ENCODE data around the gene CEP57L1. TPM values are rescaled to one million over a fixed set of nuclear protein-coding genes. Genes with fewer than 3 reads are reported as not detected.
"Not testable (repeated sequence)": the region's sequence is repeated elsewhere in the genome, so short reads cannot be mapped to it uniquely, and the experiment has no call there.

The CEP57L1 gene
- total RNA-seq, 1 experiment from 2014 or later, result 45.2 TPM

- not testable (repeated sequence) for H3K27me3 ChIP-seq (replicated peaks); H3K27ac ChIP-seq; H3K36me3 ChIP-seq; H3K4me3 ChIP-seq; H3K9me3 ChIP-seq (replicated peaks); DNase-seq (ENCODE audit: low read depth in 1 of 2, low spot score in 2 of 2)
- peaks cover 18% of the 10 kb centered on the region for H3K4me1 ChIP-seq (replicated peaks)
Observed at GRCh38 chr6:109142067-109142466, 46.8 kb downstream of the CEP57L1 start.

GRCh38 chr6:109143191-109143590, 47.9 kb downstream of the CEP57L1 start:
- Histone ChIP-seq H3K4me3 (no peak overlapping the region), H3K9me3 (replicated peaks) (no peaks in the 10 kb centered on the region), H3K4me1 (replicated peaks) (peaks cover 18% of the 10 kb centered on the region), H3K27me3 (replicated peaks) (no peaks in the 10 kb centered on the region), H3K36me3 (peaks cover 10% of the 10 kb centered on the region), H3K27ac (no peak overlapping the region)
- DNase-seq (ENCODE audit: low read depth in 1 of 2, low spot score in 2 of 2), result peak in 1 of 2 experiments; percentile 26

GRCh38 chr6:109148251-109148650, 52.9 kb downstream of the CEP57L1 start:
- not testable (repeated sequence) for H3K4me1 ChIP-seq (replicated peaks); H3K36me3 ChIP-seq; DNase-seq (ENCODE audit: low read depth in 1 of 2, low spot score in 2 of 2); H3K27ac ChIP-seq; H3K27me3 ChIP-seq (replicated peaks); H3K9me3 ChIP-seq (replicated peaks); H3K4me3 ChIP-seq

- H3K4me1 ChIP-seq (replicated peaks); H3K27me3 ChIP-seq (replicated peaks); H3K9me3 ChIP-seq (replicated peaks); H3K4me3 ChIP-seq; H3K27ac ChIP-seq; DNase-seq (ENCODE audit: low read depth in 1 of 2, low spot score in 2 of 2): not testable (repeated sequence)
- peaks cover 11% of the 10 kb centered on the region for H3K36me3 ChIP-seq
Observed at GRCh38 chr6:109148716-109149115, 53.4 kb downstream of the CEP57L1 start.

GRCh38 chr6:109153752-109154151, 58.4 kb downstream of the CEP57L1 start:
- Histone ChIP-seq H3K36me3 (peaks cover 19% of the 10 kb centered on the region), H3K9me3 (replicated peaks) (no peaks in the 10 kb centered on the region), H3K4me1 (replicated peaks) (no peaks in the 10 kb centered on the region), H3K4me3 (no peak overlapping the region), H3K27me3 (replicated peaks) (no peaks in the 10 kb centered on the region), H3K27ac (no peak overlapping the region)
- DNase-seq (ENCODE audit: low read depth in 1 of 2, low spot score in 2 of 2), result no peak

GRCh38 chr6:109164331-109164730, 69.0 kb downstream of the CEP57L1 start:
- H3K27me3 ChIP-seq (replicated peaks), result no peaks in the 10 kb centered on the region
- peaks cover 11% of the 10 kb centered on the region for H3K36me3 ChIP-seq
- no peaks in the 10 kb centered on the region for H3K4me1 ChIP-seq (replicated peaks)
- no peak overlapping the region for H3K27ac ChIP-seq
- no peak for DNase-seq (ENCODE audit: low read depth in 1 of 2, low spot score in 2 of 2)
- no peaks in the 10 kb centered on the region for H3K9me3 ChIP-seq (replicated peaks)
- H3K4me3 ChIP-seq, result no peak overlapping the region

GRCh38 chr6:109165392-109165974, 70.2 kb downstream of the CEP57L1 start:
- no peaks in the 10 kb centered on the region for H3K27me3 ChIP-seq (replicated peaks)
- no peak overlapping the region for H3K4me3 ChIP-seq
- no peak overlapping the region for H3K27ac ChIP-seq
- no peaks in the 10 kb centered on the region for H3K4me1 ChIP-seq (replicated peaks)
- peaks cover 7% of the 10 kb centered on the region for H3K36me3 ChIP-seq
- H3K9me3 ChIP-seq (replicated peaks), result no peaks in the 10 kb centered on the region
- DNase-seq (ENCODE audit: low read depth in 1 of 2, low spot score in 2 of 2), result no peak

- Histone ChIP-seq H3K4me3 (no peak overlapping the region), H3K36me3 (no peaks in the 10 kb centered on the region), H3K4me1 (replicated peaks) (no peaks in the 10 kb centered on the region), H3K27me3 (replicated peaks) (no peaks in the 10 kb centered on the region), H3K27ac (no peak overlapping the region), H3K9me3 (replicated peaks) (no peaks in the 10 kb centered on the region)
- DNase-seq (ENCODE audit: low read depth in 1 of 2, low spot score in 2 of 2), result no peak
Observed at GRCh38 chr6:109166673-109167072, 71.4 kb downstream of the CEP57L1 start.

- H3K36me3 ChIP-seq, result no peaks in the 10 kb centered on the region
- H3K27ac ChIP-seq, result no peak overlapping the region
- no peak overlapping the region for H3K4me3 ChIP-seq
- no peaks in the 10 kb centered on the region for H3K27me3 ChIP-seq (replicated peaks)
- no peaks in the 10 kb centered on the region for H3K9me3 ChIP-seq (replicated peaks)
- DNase-seq (ENCODE audit: low read depth in 1 of 2, low spot score in 2 of 2), result no peak
- peaks cover 5% of the 10 kb centered on the region; the same call in 1 of the 2 replicates for H3K4me1 ChIP-seq (replicated peaks)
Observed at GRCh38 chr6:109167562-109167961, 72.3 kb downstream of the CEP57L1 start.

- no peak for DNase-seq (ENCODE audit: low read depth in 1 of 2, low spot score in 2 of 2)
- Histone ChIP-seq H3K4me3 (no peak overlapping the region), H3K27me3 (replicated peaks) (no peaks in the 10 kb centered on the region), H3K4me1 (replicated peaks) (peaks cover 12% of the 10 kb centered on the region), H3K9me3 (replicated peaks) (no peaks in the 10 kb centered on the region), H3K27ac (no peak overlapping the region), H3K36me3 (no peaks in the 10 kb centered on the region)
Observed at GRCh38 chr6:109170333-109170732, 75.0 kb downstream of the CEP57L1 start.

GRCh38 chr6:109172101-109172746, 76.9 kb downstream of the CEP57L1 start:
- Histone ChIP-seq H3K27me3 (replicated peaks) (no peaks in the 10 kb centered on the region), H3K9me3 (replicated peaks) (no peaks in the 10 kb centered on the region), H3K4me3 (no peak overlapping the region), H3K27ac (no peak overlapping the region), H3K4me1 (replicated peaks) (peaks cover 13% of the 10 kb centered on the region), H3K36me3 (no peaks in the 10 kb centered on the region)
- DNase-seq (ENCODE audit: low read depth in 1 of 2, low spot score in 2 of 2), result no peak

GRCh38 chr6:109174916-109175315, 79.6 kb downstream of the CEP57L1 start:
- H3K4me1 ChIP-seq (replicated peaks), result peaks cover 13% of the 10 kb centered on the region
- no peaks in the 10 kb centered on the region for H3K27me3 ChIP-seq (replicated peaks)
- no peak overlapping the region for H3K27ac ChIP-seq
- H3K4me3 ChIP-seq, result no peak overlapping the region
- H3K9me3 ChIP-seq (replicated peaks), result no peaks in the 10 kb centered on the region
- H3K36me3 ChIP-seq, result no peaks in the 10 kb centered on the region
- DNase-seq (ENCODE audit: low read depth in 1 of 2, low spot score in 2 of 2), result peak in 1 of 2 experiments; percentile 45

GRCh38 chr6:109178921-109179320, 83.6 kb downstream of the CEP57L1 start:
- Histone ChIP-seq H3K27me3 (replicated peaks) (peaks cover 13% of the 10 kb centered on the region), H3K4me3 (no peak overlapping the region), H3K27ac (no peak overlapping the region), H3K36me3 (no peaks in the 10 kb centered on the region), H3K9me3 (replicated peaks) (no peaks in the 10 kb centered on the region), H3K4me1 (replicated peaks) (peaks cover 8% of the 10 kb centered on the region)
- DNase-seq (ENCODE audit: low read depth in 1 of 2, low spot score in 2 of 2), result no peak

GRCh38 chr6:109179507-109179906, 84.2 kb downstream of the CEP57L1 start:
- H3K27me3 ChIP-seq (replicated peaks), result peaks cover 13% of the 10 kb centered on the region
- H3K4me1 ChIP-seq (replicated peaks), result peaks cover 8% of the 10 kb centered on the region
- no peak overlapping the region for H3K27ac ChIP-seq
- no peaks in the 10 kb centered on the region for H3K36me3 ChIP-seq
- DNase-seq (ENCODE audit: low read depth in 1 of 2, low spot score in 2 of 2), result no peak
- H3K9me3 ChIP-seq (replicated peaks), result no peaks in the 10 kb centered on the region
- H3K4me3 ChIP-seq, result no peak overlapping the region

- no peaks in the 10 kb centered on the region for H3K4me1 ChIP-seq (replicated peaks)
- no peak overlapping the region for H3K4me3 ChIP-seq
- peaks cover 13% of the 10 kb centered on the region for H3K27me3 ChIP-seq (replicated peaks)
- H3K27ac ChIP-seq, result no peak overlapping the region
- no peak for DNase-seq (ENCODE audit: low read depth in 1 of 2, low spot score in 2 of 2)
- H3K9me3 ChIP-seq (replicated peaks), result no peaks in the 10 kb centered on the region
- no peaks in the 10 kb centered on the region for H3K36me3 ChIP-seq
Observed at GRCh38 chr6:109182578-109182977, 87.3 kb downstream of the CEP57L1 start.

Data from SJSA1 (cell line).